GM23338 (cell line): Measurements from ENCODE around the gene TRIM34. TPM values are rescaled to one million over a fixed set of nuclear protein-coding genes. Genes with fewer than 3 reads are reported as not detected.

ENCODE experiments used
- ATAC-seq: fragments of 200-7000 bp; cut with Tn5 transposase; 3 replicates; pipeline ENCODE4 v1.9.1; 2020
- DNase-seq: peaks from one replicate; pipeline ENCODE4 v3.0.0-alpha.2; 2015; ENCODE audit warnings: low spot score
- H2AFZ ChIP-seq: fragments of 200-600 bp; sonication (generic); 2 replicates; pipeline ENCODE4 v1.8.0; 2016; ENCODE audit warnings: antibody characterized with exemption, mild to moderate bottlenecking, moderate library complexity
- H3F3A ChIP-seq: fragments of 200-600 bp; sonication (generic); replicated peaks from 2 replicates; pipeline ENCODE4 v1.8.0; 2017; ENCODE audit warnings: antibody characterized with exemption, mixed run types, low read depth
- H3K27ac ChIP-seq: fragments of 200-600 bp; sonication (generic); 2 replicates; pipeline ENCODE4 v1.6.1; 2016; ENCODE audit warnings: low read depth
- H3K27me3 ChIP-seq: fragments of 200-600 bp; sonication (generic); 2 replicates; pipeline ENCODE4 v1.8.0; 2016; ENCODE audit warnings: mild to moderate bottlenecking, mixed run types, moderate library complexity; ENCODE audit not compliant: insufficient read depth
- H3K36me3 ChIP-seq: fragments of 200-600 bp; sonication (generic); 2 replicates; pipeline ENCODE4 v1.8.0; 2016; ENCODE audit warnings: mild to moderate bottlenecking; ENCODE audit not compliant: insufficient read depth
- H3K4me1 ChIP-seq: fragments of 200-600 bp; sonication (generic); 2 replicates; pipeline ENCODE4 v1.8.0; 2016; ENCODE audit warnings: mild to moderate bottlenecking, moderate library complexity; ENCODE audit not compliant: insufficient read depth
- H3K4me2 ChIP-seq: fragments of 200-600 bp; sonication (generic); 2 replicates; pipeline ENCODE4 v1.7.1; 2017; ENCODE audit warnings: mixed run types
- H3K4me3 ChIP-seq: fragments of 200-600 bp; sonication (generic); 2 replicates; pipeline ENCODE4 v1.6.1; 2016; ENCODE audit warnings: mixed run types
- H3K79me2 ChIP-seq: fragments of 200-600 bp; sonication (generic); replicated peaks from 2 replicates; pipeline ENCODE4 v1.8.0; 2017; ENCODE audit warnings: mild to moderate bottlenecking; ENCODE audit not compliant: insufficient read depth
- H3K9me2 ChIP-seq: fragments of 200-600 bp; sonication (generic); 2 replicates; pipeline ENCODE4 v1.8.0; 2017; ENCODE audit not compliant: insufficient read depth
- H4K20me1 ChIP-seq: fragments of 200-600 bp; sonication (generic); replicated peaks from 2 replicates; pipeline ENCODE4 v1.8.0; 2017; ENCODE audit warnings: mild to moderate bottlenecking; ENCODE audit not compliant: insufficient read depth
- H3K27ac Mint-ChIP-seq: 2 replicates; pipeline ENCODE4 v1.8.0; 2020; ENCODE audit warnings: inconsistent platforms, mild to moderate bottlenecking, moderate library complexity, mixed read lengths
- H3K27me3 Mint-ChIP-seq: 3 replicates; pipeline ENCODE4 v1.8.0; 2022; ENCODE audit warnings: low read depth, mild to moderate bottlenecking, moderate library complexity, mixed read lengths, inconsistent platforms; ENCODE audit not compliant: insufficient read depth, poor library complexity
- H3K36me3 Mint-ChIP-seq: 3 replicates; pipeline ENCODE4 v1.8.0; 2021; ENCODE audit warnings: low read depth, mild to moderate bottlenecking, inconsistent platforms, moderate library complexity, mixed read lengths
- H3K4me1 Mint-ChIP-seq: 3 replicates; pipeline ENCODE4 v1.8.0; 2020; ENCODE audit warnings: mild to moderate bottlenecking, inconsistent platforms, mixed read lengths
- H3K4me3 Mint-ChIP-seq: 3 replicates; pipeline ENCODE4 v1.8.0; 2021; ENCODE audit warnings: moderate library complexity, mild to moderate bottlenecking, inconsistent platforms, mixed read lengths
- H3K9me3 Mint-ChIP-seq: 3 replicates; pipeline ENCODE4 v1.8.0; 2020; ENCODE audit warnings: moderate library complexity, mild to moderate bottlenecking, inconsistent platforms, mixed read lengths
- EZH2 ChIP-seq: fragments of 200-600 bp; sonication (generic); IDR thresholded peaks from one replicate; pipeline ENCODE4 v1.8.0; 2017; ENCODE audit warnings: antibody characterized with exemption, mild to moderate bottlenecking, low read depth; ENCODE audit not compliant: unreplicated experiment
- JUNB ChIP-seq: IDR thresholded peaks from one replicate; pipeline ENCODE4 v1.6.1; 2016; ENCODE audit warnings: antibody characterized with exemption; ENCODE audit not compliant: unreplicated experiment
- POLR2AphosphoS5 ChIP-seq: IDR thresholded peaks from 2 replicates; pipeline ENCODE4 v1.6.1; 2016; ENCODE audit warnings: antibody characterized with exemption, low read depth
- STAT1 ChIP-seq: IDR thresholded peaks from one replicate; pipeline ENCODE4 v1.6.1; 2016; ENCODE audit warnings: antibody characterized with exemption; ENCODE audit not compliant: unreplicated experiment
- ZNF114 ChIP-seq: fragments of 250-450 bp; sonication (Bioruptor Pico); IDR thresholded peaks from 2 replicates; pipeline ENCODE4 v1.5.0; 2020; ENCODE audit warnings: mild to moderate bottlenecking, moderate library complexity
- polyA plus RNA-seq: library from polyadenylated mRNA; unstranded; fragments of >200 nt; fragmentation: Nextera tagmentation; extraction: Ambion mirVana; gene quantifications from 2 replicates; pipeline ENCODE4 v1.2.1, GENCODE V29; 2016
- total RNA-seq: library from RNA; depleted of rRNA; stranded (reverse); fragments of >200 nt; shearing (Covaris generic); gene quantifications from 2 replicates; pipeline ENCODE4 v1.2.3, GENCODE V29; 2014
- TF ChIP-seq, protein P1 (sequence below): fragments of 250-450 bp; sonication (Bioruptor Pico); IDR thresholded peaks from 2 replicates; pipeline ENCODE4 v1.5.0; 2020; ENCODE audit warnings: mild to moderate bottlenecking, moderate library complexity

Gene TRIM34
- total and polyA plus RNA-seq, 2 experiments from 2014 or later, result 1.9 to 2.6 TPM

DNA sequence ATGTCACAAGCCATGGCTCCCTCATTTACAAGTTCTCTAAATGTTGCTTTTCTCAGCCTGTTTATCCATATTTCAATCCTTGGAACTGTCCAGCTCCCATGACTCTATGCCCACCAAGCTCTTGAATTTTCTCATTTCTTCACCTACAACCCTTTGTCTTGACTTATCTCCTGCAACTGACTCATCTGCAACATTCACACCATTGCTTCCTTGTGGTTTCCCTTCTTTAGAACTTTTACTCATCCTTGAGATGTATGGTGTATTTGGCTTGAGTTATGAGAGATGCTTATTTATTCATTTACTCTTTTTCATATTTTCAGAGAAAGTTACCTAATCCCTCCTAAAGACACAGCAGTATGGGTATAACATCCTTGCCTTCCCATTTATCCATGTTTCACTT is 18.8 kb downstream of the TRIM34 start (continued):
- TF ChIP-seq, protein P1, sequence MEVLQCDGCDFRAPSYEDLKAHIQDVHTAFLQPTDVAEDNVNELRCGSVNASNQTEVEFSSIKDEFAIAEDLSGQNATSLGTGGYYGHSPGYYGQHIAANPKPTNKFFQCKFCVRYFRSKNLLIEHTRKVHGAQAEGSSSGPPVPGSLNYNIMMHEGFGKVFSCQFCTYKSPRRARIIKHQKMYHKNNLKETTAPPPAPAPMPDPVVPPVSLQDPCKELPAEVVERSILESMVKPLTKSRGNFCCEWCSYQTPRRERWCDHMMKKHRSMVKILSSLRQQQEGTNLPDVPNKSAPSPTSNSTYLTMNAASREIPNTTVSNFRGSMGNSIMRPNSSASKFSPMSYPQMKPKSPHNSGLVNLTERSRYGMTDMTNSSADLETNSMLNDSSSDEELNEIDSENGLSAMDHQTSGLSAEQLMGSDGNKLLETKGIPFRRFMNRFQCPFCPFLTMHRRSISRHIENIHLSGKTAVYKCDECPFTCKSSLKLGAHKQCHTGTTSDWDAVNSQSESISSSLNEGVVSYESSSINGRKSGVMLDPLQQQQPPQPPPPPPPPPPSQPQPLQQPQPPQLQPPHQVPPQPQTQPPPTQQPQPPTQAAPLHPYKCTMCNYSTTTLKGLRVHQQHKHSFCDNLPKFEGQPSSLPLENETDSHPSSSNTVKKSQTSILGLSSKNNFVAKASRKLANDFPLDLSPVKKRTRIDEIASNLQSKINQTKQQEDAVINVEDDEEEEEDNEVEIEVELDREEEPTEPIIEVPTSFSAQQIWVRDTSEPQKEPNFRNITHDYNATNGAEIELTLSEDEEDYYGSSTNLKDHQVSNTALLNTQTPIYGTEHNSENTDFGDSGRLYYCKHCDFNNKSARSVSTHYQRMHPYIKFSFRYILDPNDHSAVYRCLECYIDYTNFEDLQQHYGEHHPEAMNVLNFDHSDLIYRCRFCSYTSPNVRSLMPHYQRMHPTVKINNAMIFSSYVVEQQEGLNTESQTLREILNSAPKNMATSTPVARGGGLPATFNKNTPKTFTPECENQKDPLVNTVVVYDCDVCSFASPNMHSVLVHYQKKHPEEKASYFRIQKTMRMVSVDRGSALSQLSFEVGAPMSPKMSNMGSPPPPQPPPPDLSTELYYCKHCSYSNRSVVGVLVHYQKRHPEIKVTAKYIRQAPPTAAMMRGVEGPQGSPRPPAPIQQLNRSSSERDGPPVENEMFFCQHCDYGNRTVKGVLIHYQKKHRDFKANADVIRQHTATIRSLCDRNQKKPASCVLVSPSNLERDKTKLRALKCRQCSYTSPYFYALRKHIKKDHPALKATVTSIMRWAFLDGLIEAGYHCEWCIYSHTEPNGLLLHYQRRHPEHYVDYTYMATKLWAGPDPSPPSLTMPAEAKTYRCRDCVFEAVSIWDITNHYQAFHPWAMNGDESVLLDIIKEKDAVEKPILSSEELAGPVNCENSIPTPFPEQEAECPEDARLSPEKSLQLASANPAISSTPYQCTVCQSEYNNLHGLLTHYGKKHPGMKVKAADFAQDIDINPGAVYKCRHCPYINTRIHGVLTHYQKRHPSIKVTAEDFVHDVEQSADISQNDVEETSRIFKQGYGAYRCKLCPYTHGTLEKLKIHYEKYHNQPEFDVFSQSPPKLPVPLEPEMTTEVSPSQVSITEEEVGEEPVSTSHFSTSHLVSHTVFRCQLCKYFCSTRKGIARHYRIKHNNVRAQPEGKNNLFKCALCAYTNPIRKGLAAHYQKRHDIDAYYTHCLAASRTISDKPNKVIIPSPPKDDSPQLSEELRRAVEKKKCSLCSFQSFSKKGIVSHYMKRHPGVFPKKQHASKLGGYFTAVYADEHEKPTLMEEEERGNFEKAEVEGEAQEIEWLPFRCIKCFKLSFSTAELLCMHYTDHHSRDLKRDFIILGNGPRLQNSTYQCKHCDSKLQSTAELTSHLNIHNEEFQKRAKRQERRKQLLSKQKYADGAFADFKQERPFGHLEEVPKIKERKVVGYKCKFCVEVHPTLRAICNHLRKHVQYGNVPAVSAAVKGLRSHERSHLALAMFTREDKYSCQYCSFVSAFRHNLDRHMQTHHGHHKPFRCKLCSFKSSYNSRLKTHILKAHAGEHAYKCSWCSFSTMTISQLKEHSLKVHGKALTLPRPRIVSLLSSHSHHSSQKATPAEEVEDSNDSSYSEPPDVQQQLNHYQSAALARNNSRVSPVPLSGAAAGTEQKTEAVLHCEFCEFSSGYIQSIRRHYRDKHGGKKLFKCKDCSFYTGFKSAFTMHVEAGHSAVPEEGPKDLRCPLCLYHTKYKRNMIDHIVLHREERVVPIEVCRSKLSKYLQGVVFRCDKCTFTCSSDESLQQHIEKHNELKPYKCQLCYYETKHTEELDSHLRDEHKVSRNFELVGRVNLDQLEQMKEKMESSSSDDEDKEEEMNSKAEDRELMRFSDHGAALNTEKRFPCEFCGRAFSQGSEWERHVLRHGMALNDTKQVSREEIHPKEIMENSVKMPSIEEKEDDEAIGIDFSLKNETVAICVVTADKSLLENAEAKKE (CRISPR knock-in tag), result no peak

DNA sequence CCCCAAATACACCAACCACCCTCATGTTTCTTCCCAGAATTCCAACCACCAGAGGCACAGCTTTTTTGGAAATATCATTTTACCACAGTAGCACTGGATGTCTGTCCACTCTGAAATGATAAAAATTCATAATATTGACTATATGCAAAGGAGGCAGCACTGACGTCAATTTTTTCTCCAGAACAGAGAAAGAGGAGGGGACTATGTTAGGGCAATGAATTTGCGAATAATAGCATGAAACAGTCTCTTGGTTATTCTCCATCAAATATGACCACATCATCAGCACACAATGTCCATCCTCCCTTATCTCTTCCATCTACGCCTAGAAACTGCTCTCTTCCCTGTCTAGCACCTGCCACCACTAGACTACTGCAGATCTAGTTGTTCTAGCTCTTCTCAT is 21.3 kb downstream of the TRIM34 start:
- Mint-ChIP-seq H3K36me3 (no peaks in the 10 kb centered on the region), H3K9me3 (no peaks in the 10 kb centered on the region), H3K4me1 (no peaks in the 10 kb centered on the region), H3K27ac (no peak overlapping the region), H3K27me3 (no peaks in the 10 kb centered on the region), H3K4me3 (no peak overlapping the region)
- Histone ChIP-seq H3K36me3 (no peaks in the 10 kb centered on the region), H4K20me1 (no peaks in the 10 kb centered on the region), H3F3A (no peaks in the 10 kb centered on the region), H2AFZ (no peak overlapping the region), H3K79me2 (no peaks in the 10 kb centered on the region), H3K27ac (no peak overlapping the region), H3K27me3 (no peaks in the 10 kb centered on the region), H3K9me2 (peaks cover 5% of the 10 kb centered on the region; the same call in 1 of the 2 replicates), H3K4me2 (no peak overlapping the region), H3K4me3 (no peak overlapping the region), H3K4me1 (no peaks in the 10 kb centered on the region)
- no peak for ATAC-seq
- no peak for DNase-seq
- TF ChIP-seq JUNB, result no peak
- TF ChIP-seq ZNF114 (CRISPR knock-in tag), result no peak
- TF ChIP-seq EZH2, result no peak
- TF ChIP-seq, protein P1 (CRISPR knock-in tag), result no peak
- TF ChIP-seq STAT1, result no peak
- no peak for TF ChIP-seq POLR2AphosphoS5
